K562 (cell line): ENCODE results near the gene IL17F. TPM values are rescaled to one million over a fixed set of nuclear protein-coding genes. Genes with fewer than 3 reads are reported as not detected.

ENCODE experiments used
- ATAC-seq: fragments of 200-7000 bp; cut with Tn5 transposase; 3 replicates; pipeline ENCODE4 v1.9.1; 2020; ENCODE audit warnings: moderate library complexity
- BruUV-seq: library from RNA; stranded (reverse); fragments of 400-500 nt; replicated peaks from 2 replicates; lab custom pipeline; 2021; lab: Mats Ljungman, UMichigan
- CTCF ChIA-PET: fragments of 300-600 bp; formaldehyde crosslinking; extraction: SDS; loops from one replicate; lab custom pipeline; 2021; ENCODE audit warnings: low intra/inter-chr PET ratio; lab: Yijun Ruan, JAX
- POLR2A ChIA-PET: fragments of 300-600, 350-650 bp; sonication (Branson Sonifier 250); formaldehyde crosslinking; extraction: SDS; loops from one replicate; lab custom pipeline; 2021; ENCODE audit warnings: antibody characterized with exemption, inconsistent platforms; lab: Yijun Ruan, JAX
- DNase-seq, 4 experiments: peaks; one replicate each; pipeline versions ENCODE4 v3.0.0 to v3.0.0-alpha.2; 2011 to 2018; ENCODE audit warnings: low spot score in 3 of 4, mixed read lengths in 3 of 4; ENCODE audit errors: extremely low read depth in 1 of 4
- FAIRE-seq: peaks from 2 replicates; lab custom pipeline; 2011; peaks lifted over from hg19 to GRCh38; lab: Jason Lieb, UNC
- H2AFZ ChIP-seq: 2 replicates; pipeline ENCODE4 v1.6.0; 2011; ENCODE audit warnings: low read depth, low read length, control low read depth, inconsistent platforms
- H3K27ac ChIP-seq: fragments of 200-600 bp; 3 replicates; pipeline ENCODE4 v1.8.0; 2011; ENCODE audit warnings: low read depth, mild to moderate bottlenecking, control low read depth, inconsistent platforms, low read length, moderate library complexity, mixed read lengths; ENCODE audit errors: extremely low read depth
- H3K27me3 ChIP-seq, 2 experiments: fragments of 300-600 bp in 1 of 2; 2 replicates in 1 of 2; 3 replicates in 1 of 2; pipeline versions ENCODE4 v1.6.0 to v1.8.0; 2011; ENCODE audit warnings: inconsistent platforms in 2 of 2, low read length in 2 of 2, mild to moderate bottlenecking in 1 of 2, mixed read lengths in 1 of 2, moderate library complexity in 1 of 2; ENCODE audit not compliant: control insufficient read depth in 2 of 2, insufficient read depth in 2 of 2
- H3K36me3 ChIP-seq: fragments of 300-600 bp; 3 replicates; pipeline ENCODE4 v1.8.0; 2011; ENCODE audit warnings: mild to moderate bottlenecking, low read length, inconsistent platforms; ENCODE audit not compliant: control insufficient read depth, insufficient read depth
- H3K4me1 ChIP-seq, 2 experiments: fragments of 200-600 bp in 1 of 2; replicated peaks in 1 of 2; 2 replicates in 1 of 2; 3 replicates in 1 of 2; pipeline versions ENCODE4 v1.5.1 to v1.8.0; 2011; ENCODE audit warnings: inconsistent platforms in 2 of 2, low read length in 2 of 2, mild to moderate bottlenecking in 1 of 2, mixed read lengths in 1 of 2, moderate library complexity in 1 of 2; ENCODE audit not compliant: control insufficient read depth in 2 of 2, insufficient read depth in 2 of 2
- H3K4me2 ChIP-seq: 2 replicates; pipeline ENCODE4 v1.6.1; 2011; ENCODE audit warnings: low read length, control low read depth, inconsistent platforms, mixed read lengths; ENCODE audit not compliant: insufficient read depth
- H3K4me3 ChIP-seq: fragments of 200-600 bp; sonication (generic), shearing (Covaris generic); 2 replicates; pipeline ENCODE4 v1.5.1; 2016; ENCODE audit warnings: control low read depth, inconsistent platforms
- H3K79me2 ChIP-seq: fragments of 200-600 bp; 3 replicates; pipeline ENCODE4 v1.8.0; 2011; ENCODE audit warnings: low read length, inconsistent platforms; ENCODE audit not compliant: control insufficient read depth, insufficient read depth
- H3K9ac ChIP-seq, 2 experiments: 2 replicates each; pipeline versions ENCODE4 v1.6.0 to v1.6.1; 2011; ENCODE audit warnings: low read depth in 2 of 2, low read length in 2 of 2, control low read depth in 1 of 2, inconsistent platforms in 1 of 2, mild to moderate bottlenecking in 1 of 2, mixed read lengths in 1 of 2; ENCODE audit not compliant: insufficient read depth in 1 of 2
- H3K9me1 ChIP-seq: one replicate; pipeline ENCODE4 v1.6.0; 2011; ENCODE audit warnings: inconsistent platforms, mild to moderate bottlenecking, low read length, moderate library complexity; ENCODE audit not compliant: control insufficient read depth, insufficient read depth
- H3K9me3 ChIP-seq: replicated peaks from 2 replicates; pipeline ENCODE4 v1.5.1; 2011; ENCODE audit warnings: low read depth, low read length, inconsistent platforms; ENCODE audit not compliant: control insufficient read depth, insufficient read depth
- H4K20me1 ChIP-seq: replicated peaks from 2 replicates; pipeline ENCODE4 v1.6.1; 2011; ENCODE audit warnings: low read length, inconsistent platforms, mixed read lengths; ENCODE audit not compliant: control insufficient read depth, insufficient read depth
- DPF2 ChIP-seq: fragments of 450-650 bp; IDR thresholded peaks from 2 replicates; pipeline ENCODE4 v1.6.1; 2016
- NFE2 ChIP-seq: IDR thresholded peaks from 2 replicates; pipeline ENCODE4 v1.6.1; 2014; ENCODE audit warnings: antibody characterized with exemption, low read depth
- RBM25 ChIP-seq: fragments of 200-400 bp; formaldehyde crosslinking; IDR thresholded peaks from 2 replicates; pipeline ENCODE4 v1.6.1; 2018; ENCODE audit warnings: low read length, low read depth, moderate library complexity; ENCODE audit not compliant: severe bottlenecking
- TCF7 ChIP-seq: sonication (generic); IDR thresholded peaks from 2 replicates; pipeline ENCODE4 v1.6.1; 2016; ENCODE audit warnings: antibody characterized with exemption, borderline replicate concordance
- WGBS: fragments of 100-300 bp; shearing (Covaris generic); methylation state at CpG from one replicate; pipeline ENCODE4 v1.1.6; 2016; ENCODE audit warnings: low coverage, mixed read lengths; ENCODE audit not compliant: insufficient coverage; ENCODE audit errors: missing lambda C conversion rate; 5-methylcytosine and 5-hydroxymethylcytosine counted together
- in situ Hi-C: fragments of 300-500 bp; cut with MboI; formaldehyde crosslinking; loops from 4 replicates; pipeline ENCODE4 v1.15.0; 2018; ENCODE audit warnings: inconsistent platforms, mixed read lengths
- intact Hi-C: fragments of 100-400 bp; cut with micrococcal nuclease; formaldehyde crosslinking; loops from 2 replicates; pipeline ENCODE4 v1.14.2; 2022
- polyA plus RNA-seq, 8 experiments: library from polyadenylated mRNA; depleted of rRNA in 4 of 8; stranded (reverse) in 5 of 8; unstranded in 3 of 8; fragments of >200 nt; fragmentation: Nextera tagmentation in 2 of 8; fragmentation: Illumina TruSeq in 1 of 8; extraction: Ambion mirVana in 2 of 8; extraction: Trizol in 1 of 8; gene quantifications; 2 replicates each; pipeline versions ENCODE4 v1.2.1 to v1.2.3, GENCODE V29; 2011 to 2014; ENCODE audit warnings: inconsistent platforms in 1 of 8, missing spikeins in 1 of 8
- total RNA-seq, 7 experiments: library from RNA; depleted of rRNA in 6 of 7; stranded (reverse); fragments of >200 nt in 6 of 7; fragmentation: Illumina TruSeq in 2 of 7; extraction: Trizol in 2 of 7; gene quantifications; 2 replicates each; pipeline versions ENCODE4 v1.2.1 to v1.2.3, GENCODE V29; 2011 to 2021; ENCODE audit warnings: low replicate concordance in 1 of 7
- TF ChIP-seq, protein P1 (sequence below): fragments of 150-350 bp; IDR thresholded peaks from 2 replicates; pipeline ENCODE4 v1.6.1; 2014; ENCODE audit warnings: low read depth, mild to moderate bottlenecking, low read length, borderline replicate concordance
- TF ChIP-seq, protein P2 (sequence below): fragments of 250-450 bp; sonication (Bioruptor Pico); IDR thresholded peaks from 2 replicates; pipeline ENCODE4 v1.4.0; 2020

Gene IL17F
- total and polyA plus RNA-seq, 9 of the 15 experiments (the other 6 are each of a cell fraction or from before 2014, with no cell fraction given): not detected

DNA sequence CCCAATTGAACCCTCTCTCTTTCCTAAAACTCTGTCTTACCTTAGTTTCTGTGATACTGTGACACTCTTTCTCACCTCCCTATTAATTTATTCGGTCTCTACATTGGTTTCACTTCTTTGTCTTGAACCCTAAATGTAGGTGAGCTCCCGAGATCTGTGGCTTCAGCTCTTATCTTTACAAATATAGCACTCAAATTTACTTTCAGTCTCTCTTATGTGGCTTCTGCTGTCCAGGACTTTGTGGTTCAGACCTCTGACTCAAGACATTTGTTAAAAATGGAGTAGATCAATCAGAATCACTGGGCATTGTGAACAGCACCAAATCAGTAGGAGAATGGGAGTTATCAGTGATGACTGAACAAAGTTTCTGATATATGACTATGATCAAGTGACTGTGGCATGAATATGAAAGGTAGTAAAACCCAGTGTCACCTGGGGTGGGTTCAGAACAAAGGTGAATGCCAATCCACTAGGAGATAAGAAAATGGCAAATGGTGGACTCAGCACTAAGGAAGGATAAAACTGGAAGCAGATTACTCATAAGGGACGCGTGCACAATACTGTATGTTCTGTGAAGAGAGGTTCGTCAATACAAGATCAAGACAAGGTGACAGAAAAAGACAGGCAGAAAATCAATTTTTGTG lies 27.2 kb downstream of the IL17F start:
- 20% methylated on average over 5 of the region's 5 CpGs for WGBS
- Histone ChIP-seq H3K9me3 (no peaks in the 10 kb centered on the region), H3K4me3 (no peak overlapping the region), H3K36me3 (no peaks in the 10 kb centered on the region)
- no peak for TF ChIP-seq NFE2
- no peak for TF ChIP-seq TCF7
- no peak for TF ChIP-seq RBM25
- TF ChIP-seq, all 486 proteins: peak for 0
- BruUV-seq: no TSS peak
- ATAC-seq: no peak
- 0 out of 5 replicates have a peak, but pooled peaks cover 0 to 5% of the 10 kb centered on the region in 2 experiments for H3K27me3 ChIP-seq
- no peak for DNase-seq
- H3K4me1 ChIP-seq: no peaks in the 10 kb centered on the region
- in situ Hi-C loops (no loop called here), intact Hi-C loops (no loop called here)
- no peak overlapping the region for H2AFZ ChIP-seq
- ChIA-PET CTCF (no interaction called here), POLR2A (no interaction called here)
- no peaks in the 10 kb centered on the region for H3K79me2 ChIP-seq
- no peak overlapping the region for H3K9ac ChIP-seq
- no peak for FAIRE-seq
- H3K9me1 ChIP-seq: no peaks in the 10 kb centered on the region
- H4K20me1 ChIP-seq: no peaks in the 10 kb centered on the region
- H3K4me2 ChIP-seq: no peak overlapping the region
- no peak overlapping the region for H3K27ac ChIP-seq

DNA sequence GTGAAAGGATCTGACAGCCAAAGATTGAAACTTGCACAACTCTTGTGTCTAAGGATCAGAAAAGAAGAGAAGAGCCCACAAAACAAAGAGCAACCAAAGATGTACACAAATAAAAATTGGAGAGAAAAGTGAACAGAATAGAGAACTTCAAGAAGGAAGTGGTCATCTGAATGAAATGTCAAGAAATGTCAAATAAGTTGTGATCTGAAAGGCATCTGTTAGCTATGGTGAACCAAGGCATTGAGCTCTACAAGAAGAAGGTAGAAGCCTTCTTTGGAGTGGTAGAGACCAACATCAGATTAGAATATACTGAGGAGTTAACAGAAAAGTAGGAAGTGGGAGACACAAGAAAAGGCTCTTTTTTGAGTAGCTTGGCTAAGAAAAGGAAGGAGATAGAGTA lies 28.5 kb downstream of the IL17F start:
- DNase-seq (no peak), FAIRE-seq (no peak), ATAC-seq (no peak)
- H3K4me2 ChIP-seq: no peak overlapping the region
- no peaks in the 10 kb centered on the region for H4K20me1 ChIP-seq
- no peaks in the 10 kb centered on the region for H3K9me1 ChIP-seq
- H3K79me2 ChIP-seq: no peaks in the 10 kb centered on the region
- no peak overlapping the region for H3K4me3 ChIP-seq
- intact Hi-C loops: no loop called here
- no peak overlapping the region for H3K27ac ChIP-seq
- H3K27me3 ChIP-seq: 0 out of 5 replicates have a peak, but pooled peaks cover 0 to 5% of the 10 kb centered on the region in 2 experiments
- no peak overlapping the region for H3K9ac ChIP-seq
- H3K4me1 ChIP-seq: no peaks in the 10 kb centered on the region
- no TSS peak for BruUV-seq
- H2AFZ ChIP-seq: no peak overlapping the region
- no peaks in the 10 kb centered on the region for H3K36me3 ChIP-seq
- POLR2A ChIA-PET: no interaction called here
- CTCF ChIA-PET: no interaction called here
- H3K9me3 ChIP-seq: no peaks in the 10 kb centered on the region
- in situ Hi-C loops: no loop called here
- TF ChIP-seq, protein P1, sequence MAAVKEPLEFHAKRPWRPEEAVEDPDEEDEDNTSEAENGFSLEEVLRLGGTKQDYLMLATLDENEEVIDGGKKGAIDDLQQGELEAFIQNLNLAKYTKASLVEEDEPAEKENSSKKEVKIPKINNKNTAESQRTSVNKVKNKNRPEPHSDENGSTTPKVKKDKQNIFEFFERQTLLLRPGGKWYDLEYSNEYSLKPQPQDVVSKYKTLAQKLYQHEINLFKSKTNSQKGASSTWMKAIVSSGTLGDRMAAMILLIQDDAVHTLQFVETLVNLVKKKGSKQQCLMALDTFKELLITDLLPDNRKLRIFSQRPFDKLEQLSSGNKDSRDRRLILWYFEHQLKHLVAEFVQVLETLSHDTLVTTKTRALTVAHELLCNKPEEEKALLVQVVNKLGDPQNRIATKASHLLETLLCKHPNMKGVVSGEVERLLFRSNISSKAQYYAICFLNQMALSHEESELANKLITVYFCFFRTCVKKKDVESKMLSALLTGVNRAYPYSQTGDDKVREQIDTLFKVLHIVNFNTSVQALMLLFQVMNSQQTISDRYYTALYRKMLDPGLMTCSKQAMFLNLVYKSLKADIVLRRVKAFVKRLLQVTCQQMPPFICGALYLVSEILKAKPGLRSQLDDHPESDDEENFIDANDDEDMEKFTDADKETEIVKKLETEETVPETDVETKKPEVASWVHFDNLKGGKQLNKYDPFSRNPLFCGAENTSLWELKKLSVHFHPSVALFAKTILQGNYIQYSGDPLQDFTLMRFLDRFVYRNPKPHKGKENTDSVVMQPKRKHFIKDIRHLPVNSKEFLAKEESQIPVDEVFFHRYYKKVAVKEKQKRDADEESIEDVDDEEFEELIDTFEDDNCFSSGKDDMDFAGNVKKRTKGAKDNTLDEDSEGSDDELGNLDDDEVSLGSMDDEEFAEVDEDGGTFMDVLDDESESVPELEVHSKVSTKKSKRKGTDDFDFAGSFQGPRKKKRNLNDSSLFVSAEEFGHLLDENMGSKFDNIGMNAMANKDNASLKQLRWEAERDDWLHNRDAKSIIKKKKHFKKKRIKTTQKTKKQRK: no peak
- TF ChIP-seq, protein P2, sequence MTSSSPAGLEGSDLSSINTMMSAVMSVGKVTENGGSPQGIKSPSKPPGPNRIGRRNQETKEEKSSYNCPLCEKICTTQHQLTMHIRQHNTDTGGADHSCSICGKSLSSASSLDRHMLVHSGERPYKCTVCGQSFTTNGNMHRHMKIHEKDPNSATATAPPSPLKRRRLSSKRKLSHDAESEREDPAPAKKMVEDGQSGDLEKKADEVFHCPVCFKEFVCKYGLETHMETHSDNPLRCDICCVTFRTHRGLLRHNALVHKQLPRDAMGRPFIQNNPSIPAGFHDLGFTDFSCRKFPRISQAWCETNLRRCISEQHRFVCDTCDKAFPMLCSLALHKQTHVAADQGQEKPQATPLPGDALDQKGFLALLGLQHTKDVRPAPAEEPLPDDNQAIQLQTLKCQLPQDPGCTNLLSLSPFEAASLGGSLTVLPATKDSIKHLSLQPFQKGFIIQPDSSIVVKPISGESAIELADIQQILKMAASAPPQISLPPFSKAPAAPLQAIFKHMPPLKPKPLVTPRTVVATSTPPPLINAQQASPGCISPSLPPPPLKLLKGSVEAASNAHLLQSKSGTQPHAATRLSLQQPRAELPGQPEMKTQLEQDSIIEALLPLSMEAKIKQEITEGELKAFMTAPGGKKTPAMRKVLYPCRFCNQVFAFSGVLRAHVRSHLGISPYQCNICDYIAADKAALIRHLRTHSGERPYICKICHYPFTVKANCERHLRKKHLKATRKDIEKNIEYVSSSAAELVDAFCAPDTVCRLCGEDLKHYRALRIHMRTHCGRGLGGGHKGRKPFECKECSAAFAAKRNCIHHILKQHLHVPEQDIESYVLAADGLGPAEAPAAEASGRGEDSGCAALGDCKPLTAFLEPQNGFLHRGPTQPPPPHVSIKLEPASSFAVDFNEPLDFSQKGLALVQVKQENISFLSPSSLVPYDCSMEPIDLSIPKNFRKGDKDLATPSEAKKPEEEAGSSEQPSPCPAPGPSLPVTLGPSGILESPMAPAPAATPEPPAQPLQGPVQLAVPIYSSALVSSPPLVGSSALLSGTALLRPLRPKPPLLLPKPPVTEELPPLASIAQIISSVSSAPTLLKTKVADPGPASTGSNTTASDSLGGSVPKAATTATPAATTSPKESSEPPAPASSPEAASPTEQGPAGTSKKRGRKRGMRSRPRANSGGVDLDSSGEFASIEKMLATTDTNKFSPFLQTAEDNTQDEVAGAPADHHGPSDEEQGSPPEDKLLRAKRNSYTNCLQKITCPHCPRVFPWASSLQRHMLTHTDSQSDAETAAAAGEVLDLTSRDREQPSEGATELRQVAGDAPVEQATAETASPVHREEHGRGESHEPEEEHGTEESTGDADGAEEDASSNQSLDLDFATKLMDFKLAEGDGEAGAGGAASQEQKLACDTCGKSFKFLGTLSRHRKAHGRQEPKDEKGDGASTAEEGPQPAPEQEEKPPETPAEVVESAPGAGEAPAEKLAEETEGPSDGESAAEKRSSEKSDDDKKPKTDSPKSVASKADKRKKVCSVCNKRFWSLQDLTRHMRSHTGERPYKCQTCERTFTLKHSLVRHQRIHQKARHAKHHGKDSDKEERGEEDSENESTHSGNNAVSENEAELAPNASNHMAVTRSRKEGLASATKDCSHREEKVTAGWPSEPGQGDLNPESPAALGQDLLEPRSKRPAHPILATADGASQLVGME: no peak
- TF ChIP-seq DPF2: no peak
